Left renal cortex interstitium (tissue), 4 donors: Measurements from ENCODE around the gene RPA4. TPM values are rescaled to one million over a fixed set of nuclear protein-coding genes. Genes with fewer than 3 reads are reported as not detected.
"Not testable (repeated sequence)": the region's sequence is repeated elsewhere in the genome, so short reads cannot be mapped to it uniquely, and the experiment has no call there.

Source experiments
- DNase-seq, 4 donors: peaks; one replicate each; pipeline ENCODE4 v3.0.0-alpha.2; 2013; ENCODE audit warnings: low read depth in 4 of 4, low spot score in 2 of 4, missing footprints in 1 of 4
- polyA plus RNA-seq, 4 donors: library from polyadenylated mRNA; unstranded; fragments of 120-200 nt; gene quantifications; one replicate each; pipeline ENCODE4 v1.2.1, GENCODE V29; 2013; ENCODE audit not compliant: insufficient read length in 4 of 4

RPA4 gene, protein sequence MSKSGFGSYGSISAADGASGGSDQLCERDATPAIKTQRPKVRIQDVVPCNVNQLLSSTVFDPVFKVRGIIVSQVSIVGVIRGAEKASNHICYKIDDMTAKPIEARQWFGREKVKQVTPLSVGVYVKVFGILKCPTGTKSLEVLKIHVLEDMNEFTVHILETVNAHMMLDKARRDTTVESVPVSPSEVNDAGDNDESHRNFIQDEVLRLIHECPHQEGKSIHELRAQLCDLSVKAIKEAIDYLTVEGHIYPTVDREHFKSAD
- under 1 TPM in 2 of 4 donors, not detected in 2; 0.13 to 0.16 TPM for polyA plus RNA-seq

DNA sequence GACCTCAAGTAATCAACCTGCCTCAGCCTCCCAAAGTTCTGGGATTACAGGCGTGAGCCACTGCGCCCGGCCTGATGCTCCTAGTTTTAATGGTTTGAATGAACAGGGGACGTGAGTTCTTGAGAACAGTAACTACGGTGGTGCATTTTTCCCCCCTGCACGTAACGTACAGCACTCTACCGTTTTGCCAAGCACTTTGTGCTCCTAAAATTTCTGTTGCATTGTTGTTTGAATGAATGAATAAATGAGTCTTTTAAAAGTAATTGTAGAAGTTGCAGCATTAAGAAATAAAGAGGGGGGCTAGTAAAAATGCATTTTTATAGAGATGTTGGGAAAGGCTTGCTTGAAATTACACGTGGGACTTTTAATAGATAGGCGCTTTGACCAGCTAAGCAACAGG is at the start of gene RPA4:
TSS of gene RPA4 (plus strand) at position 301 of the 400 bp plus-strand sequence. CDS start 403 bp downstream, outside the sequence.
- DNase-seq = no peak

DNA sequence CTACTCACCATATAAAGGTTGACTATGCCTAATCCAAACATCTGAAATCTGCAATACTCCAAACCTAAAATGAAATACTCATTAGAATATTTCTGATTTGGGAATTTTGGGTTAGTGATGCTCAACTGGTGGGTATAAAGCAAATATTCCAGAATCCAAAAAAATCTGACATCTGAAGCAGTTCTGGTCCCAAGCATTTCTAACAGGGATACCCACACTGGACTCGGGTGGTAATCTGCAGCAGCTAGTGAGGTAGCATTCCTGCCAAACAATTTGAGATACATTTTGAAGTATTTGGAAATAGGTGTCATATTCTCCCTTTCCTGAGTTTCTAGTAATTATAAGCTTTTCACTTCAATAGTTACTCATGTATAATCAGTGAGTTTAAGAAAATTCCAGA is 49.6 kb upstream of the RPA4 start:
- no peak for DNase-seq

DNA sequence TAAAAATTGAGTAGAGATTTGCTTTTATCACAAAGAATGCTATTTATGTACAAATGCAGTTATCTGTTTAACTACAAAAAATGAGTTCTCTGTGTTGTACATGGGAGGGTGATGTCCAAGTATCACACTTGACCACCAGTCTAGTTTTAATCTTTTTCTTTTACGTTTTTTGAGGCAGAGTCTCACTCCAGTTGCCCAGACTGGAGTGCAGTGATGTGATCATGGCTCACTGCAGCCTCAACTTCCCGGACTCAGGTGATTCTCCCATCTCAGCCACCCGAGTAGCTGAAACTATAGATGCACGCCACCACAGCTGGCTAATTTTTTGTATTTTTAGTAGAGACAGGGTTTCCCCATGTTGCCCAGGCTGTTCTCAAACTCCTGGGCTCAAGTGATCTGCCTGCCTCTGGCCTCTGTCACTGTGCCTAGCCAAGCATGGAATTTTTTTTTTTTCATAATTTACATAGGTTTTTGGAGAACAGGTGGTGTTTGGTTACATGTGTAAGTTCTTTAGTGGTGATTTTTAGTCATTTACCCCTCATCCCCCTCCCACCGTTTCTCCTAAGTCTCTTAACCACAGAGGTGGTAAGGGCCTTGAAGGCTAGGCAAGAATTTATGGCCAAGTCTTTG is 47.9 kb upstream of the RPA4 start:
- no peak for DNase-seq

DNA sequence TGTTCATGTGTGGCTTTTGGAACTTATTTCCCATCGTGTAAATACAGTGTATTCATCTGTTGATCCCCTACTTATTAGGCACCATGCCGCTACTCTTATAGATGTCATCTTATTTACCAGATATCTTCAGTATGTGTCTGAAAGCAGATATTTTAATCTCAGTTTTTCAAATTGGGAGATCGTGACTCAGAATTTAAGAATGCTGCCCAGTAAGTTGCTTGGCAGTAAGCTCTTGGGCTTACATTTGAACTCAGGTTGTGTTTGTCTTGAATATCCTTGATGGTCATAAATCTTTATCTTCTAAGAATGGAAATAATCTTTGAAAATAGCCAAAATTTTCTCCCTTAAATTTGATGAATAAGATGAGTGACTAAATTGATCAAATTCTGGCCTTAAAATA is 45.9 kb upstream of the RPA4 start:
- no peak for DNase-seq

DNA sequence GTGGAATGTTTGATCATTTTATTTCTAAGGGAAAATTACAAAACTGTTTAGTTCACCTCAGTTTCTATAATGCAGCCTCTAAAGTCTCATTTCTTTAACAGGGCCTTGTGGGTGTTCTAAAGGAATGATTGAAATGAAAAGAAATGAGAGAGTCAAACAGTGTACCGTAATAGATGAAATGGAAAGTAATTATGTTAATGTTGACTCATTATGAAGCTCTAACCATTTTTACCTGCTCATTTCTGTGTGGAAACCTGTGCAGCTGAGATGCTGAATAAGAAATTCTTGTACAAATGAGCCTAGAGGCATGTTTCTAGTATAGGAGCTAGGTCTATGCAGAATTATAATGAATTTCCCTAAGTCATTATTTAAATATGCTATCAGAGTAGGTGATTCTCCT is 45.2 kb upstream of the RPA4 start:
- DNase-seq = no peak

DNA sequence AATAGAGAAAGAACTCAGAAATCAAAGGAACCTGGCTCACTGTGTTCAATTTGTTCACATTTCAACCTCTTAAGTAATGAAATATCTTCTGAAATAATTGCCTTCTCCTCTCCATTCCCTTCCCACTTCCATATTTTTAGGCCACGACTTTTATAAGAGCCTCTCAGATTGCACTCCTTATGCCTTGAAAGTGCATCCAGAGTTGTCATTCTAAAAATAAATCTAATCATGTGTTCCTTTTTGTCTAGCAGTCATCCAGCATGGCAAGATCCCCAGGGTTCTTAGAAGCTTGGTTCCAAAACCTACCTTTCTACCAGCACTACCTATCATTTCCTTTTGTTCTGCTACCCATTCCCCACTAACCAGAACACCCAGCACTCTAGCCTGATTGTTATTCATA is 42.4 kb upstream of the RPA4 start:
- DNase-seq = no peak

DNA sequence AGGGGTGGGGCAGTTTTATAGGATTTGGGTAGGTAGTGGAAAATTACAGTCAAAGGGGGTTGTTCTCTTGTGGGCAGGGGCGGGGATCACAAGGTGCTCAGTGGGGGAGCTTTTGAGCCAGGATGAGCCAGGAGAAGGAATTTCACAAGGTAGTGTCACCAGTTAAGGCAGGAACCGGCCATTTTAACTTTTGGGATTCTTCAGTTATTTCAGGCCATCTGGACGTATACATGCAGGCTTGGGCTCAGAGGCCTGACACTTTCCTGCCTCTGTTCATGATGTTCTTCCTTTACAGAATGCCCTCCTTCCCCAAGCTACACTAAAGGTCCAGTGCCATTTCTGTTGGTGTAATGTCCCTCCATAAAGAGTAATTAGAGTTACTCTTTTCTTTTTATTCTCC is 41.8 kb upstream of the RPA4 start:
- DNase-seq = not testable (repeated sequence)

DNA sequence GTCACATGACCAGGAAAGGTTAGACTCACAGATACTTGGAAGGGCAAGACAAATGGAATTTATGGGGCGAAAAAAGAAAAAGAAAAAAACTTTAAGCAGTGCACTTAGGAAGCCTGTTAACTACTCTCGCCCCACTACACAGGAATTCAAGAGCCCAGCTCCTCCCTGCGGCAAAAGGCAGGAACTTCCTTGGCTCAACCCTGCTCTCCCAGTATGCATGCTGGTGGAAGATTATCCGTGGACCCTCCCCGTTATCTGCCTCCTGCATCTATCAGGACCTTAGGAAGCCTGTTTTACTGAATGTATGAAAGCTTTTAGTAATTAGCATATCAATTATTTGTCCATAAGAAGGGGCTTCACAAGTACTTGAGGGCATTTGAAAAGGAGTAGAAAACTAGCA is 40.1 kb upstream of the RPA4 start:
- peak in 2 of 4 donors; percentile 0 for DNase-seq

DNA sequence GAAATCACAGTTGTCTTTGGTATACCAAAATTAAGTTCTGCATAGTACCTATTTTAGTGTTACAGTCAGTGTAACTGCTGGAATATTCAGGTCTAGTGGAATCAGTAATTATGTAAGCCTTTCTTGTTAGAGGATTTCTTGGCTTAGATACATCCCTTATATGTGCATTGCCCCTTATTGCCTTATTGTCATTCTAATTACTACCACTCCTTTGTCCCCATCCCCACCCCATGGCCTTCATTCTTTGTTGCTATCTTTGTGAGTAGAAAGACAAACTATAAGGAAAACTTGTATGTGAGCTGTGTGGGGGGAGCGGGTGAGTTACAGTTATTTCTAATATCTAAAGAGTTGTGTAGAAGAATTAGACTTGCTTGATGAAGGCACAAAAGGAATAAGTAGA is 36.9 kb upstream of the RPA4 start:
- no peak for DNase-seq

DNA sequence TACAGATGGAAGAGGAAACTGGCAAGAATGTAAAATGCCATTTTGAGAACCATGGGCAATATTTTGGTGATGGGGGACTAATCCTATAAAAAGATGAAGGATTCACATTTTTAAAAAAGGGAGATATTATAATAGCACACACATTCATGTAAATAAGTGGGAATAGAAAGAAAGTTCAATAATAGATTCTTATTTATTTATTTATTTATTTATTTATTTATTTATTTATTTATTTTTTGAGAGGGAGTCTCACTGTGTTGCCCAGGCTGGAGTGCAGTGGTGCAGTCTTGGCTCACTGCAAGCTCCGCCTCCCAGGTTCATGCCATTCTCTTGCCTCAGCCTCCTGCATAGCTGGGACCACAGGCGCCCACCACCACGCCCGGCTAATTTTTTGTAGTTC is 24.3 kb upstream of the RPA4 start:
- DNase-seq = not testable (repeated sequence)

DNA sequence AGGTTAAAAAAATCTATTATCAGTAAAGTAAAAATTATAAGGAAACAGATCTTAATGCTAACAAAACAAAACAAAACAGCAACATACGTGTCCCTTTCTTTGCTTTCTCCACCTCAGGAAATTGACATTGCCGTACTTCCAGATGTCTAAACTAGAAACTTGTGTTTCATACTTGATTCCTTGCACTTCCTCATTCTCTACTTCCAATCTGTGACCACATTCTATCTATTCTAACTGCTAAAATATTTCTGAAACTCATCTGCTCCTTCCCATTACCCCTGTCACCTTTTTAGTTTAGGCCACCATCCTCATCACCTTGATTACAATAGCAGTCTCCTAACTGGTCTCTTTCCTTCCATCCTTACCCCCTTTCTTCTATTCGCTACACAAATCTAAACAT is 22.5 kb upstream of the RPA4 start:
- DNase-seq = no peak

DNA sequence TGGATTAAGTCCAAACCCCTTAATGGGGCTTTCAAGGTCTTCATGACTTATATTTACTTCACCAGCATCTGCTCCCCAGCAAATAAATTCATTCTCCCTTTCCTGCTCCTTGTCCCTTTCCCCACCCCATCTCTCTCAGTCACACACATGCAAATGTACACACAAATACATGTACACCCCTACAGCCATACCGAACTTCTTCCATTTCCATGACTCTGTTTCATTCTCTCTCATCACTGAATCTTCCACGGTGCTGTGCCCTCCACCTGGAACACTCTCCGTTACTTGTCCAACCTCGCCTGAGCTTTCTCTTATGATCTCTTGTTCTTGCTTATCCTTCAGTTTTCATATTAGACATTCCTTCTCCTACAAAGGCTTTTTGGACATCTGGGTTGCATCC is 22.0 kb upstream of the RPA4 start:
- DNase-seq = no peak

DNA sequence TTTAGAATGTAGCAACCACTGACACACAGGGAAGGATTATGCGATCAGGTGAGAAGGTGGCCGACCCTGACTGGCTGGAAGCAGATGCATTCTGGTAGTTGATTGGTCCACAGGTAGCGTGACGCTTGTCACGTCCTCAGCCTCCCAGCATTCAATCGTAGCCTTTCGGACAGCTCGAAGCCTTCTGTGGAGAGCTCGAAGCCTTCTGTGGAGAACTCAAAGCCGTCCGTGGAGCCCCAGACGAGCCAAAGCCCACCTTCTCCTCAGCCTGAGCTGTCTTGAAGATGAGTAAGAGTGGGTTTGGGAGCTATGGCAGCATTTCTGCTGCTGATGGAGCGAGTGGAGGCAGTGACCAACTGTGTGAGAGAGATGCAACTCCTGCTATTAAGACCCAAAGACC is 319 bp downstream of the RPA4 start:
- DNase-seq = no peak

DNA sequence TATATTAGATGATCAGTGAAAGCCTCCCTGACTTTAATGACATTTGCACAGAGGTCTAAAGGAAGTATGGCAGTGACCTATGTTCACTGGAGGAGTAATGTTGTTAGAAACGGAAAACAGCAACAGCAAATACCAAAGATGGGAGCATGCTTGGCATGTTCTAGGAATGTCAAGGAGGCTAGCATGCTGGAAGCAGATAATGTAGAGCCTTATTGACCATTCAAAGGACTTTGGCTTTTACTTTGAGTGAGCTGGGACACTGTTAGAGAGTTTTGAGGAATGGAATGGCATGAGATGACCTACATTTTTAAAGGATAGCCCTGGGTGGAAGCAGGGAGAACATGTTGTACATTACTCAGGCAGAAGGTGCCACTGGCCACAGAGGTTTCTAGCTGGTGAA is 6.0 kb downstream of the RPA4 start:
- DNase-seq = no peak

DNA sequence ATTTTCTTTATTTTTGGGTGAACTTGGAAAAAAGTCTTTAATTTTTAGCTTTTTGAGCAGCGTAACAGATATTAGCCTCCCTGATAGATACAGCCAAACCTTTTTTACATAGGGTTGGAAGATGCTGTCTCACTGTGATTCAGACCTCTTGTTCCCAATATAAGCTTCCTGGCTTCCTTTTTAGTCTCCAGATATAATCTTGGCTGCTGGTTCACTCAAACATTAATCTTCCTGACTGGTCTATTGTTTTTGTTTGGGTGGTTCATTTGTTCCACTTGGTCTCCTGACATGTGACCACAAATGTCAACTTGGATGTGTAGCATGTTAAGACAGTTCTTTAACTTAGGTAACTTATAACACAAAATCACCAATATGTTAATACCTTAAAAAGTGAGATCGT is 23.0 kb downstream of the RPA4 start:
- no peak for DNase-seq

DNA sequence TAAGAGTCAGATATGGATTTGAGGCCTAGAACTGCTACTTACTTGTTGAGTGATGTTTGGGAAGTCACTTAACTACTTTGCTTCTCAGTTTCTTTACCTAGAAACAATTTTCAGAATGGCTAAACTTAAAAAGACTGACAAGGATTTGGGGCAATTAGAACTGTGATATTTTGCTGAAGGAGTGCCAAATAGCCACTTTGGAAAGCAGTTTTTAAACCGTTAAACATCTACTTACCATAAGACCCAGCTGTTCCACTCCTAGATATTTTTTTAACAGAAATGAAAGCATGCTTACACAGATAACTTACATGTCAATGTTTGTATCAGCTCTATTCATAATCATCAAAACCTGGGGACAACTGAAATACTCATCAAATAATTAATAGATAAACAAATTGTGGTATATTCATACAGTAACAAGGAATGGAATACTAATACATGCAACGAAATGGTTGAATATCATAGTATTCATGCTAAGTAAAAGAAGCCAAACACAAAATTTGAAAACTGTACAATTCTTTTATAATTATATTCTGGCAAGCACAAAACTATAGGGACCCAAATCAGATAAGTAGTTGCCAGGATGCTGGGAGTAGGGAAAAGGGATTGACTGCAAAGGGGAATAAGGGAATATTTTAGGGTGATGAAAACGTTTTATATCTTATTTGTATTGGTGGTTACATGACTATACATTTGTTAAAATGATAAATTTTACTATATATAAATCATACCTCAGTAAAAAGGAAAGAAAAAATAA is 24.0 kb downstream of the RPA4 start:
- DNase-seq = no peak

DNA sequence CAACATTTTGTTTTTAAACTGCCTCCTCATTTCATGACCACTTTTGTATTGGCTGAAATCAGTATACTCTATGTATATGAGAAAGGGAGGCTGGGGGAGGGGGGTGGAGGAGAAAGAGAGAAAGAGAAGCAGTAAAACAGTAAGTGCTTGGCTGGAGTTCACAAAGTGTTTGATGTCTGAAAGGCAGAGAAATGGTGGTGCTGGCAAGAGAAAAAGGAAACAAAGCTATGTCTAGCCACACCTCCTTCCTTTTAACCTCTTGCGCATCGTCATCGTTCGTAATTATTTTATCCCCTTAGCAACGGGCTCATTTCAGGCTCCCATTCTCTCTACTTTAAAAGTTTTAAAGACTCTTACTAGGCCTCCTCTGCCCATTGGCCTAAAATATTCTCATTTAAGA is 25.6 kb downstream of the RPA4 start:
- no peak for DNase-seq

DNA sequence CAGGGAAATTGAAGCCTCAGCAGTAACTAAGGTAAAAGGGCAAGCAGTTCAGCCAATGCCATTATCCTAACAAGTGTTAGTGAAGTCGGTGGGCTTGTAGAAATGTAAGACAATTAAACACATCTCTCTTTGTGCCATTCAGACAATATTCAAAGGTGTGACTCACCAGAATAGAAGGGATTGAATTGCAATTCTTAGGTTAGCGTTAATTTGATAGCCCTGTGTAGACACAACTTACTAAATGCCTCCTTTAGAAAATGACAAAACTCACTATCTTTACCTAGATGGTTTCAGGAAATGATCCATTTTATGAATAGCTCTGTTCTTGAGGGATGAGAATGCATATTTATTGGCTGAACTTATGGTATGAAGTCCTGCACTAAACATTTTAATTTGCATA is 35.2 kb downstream of the RPA4 start:
- no peak for DNase-seq

DNA sequence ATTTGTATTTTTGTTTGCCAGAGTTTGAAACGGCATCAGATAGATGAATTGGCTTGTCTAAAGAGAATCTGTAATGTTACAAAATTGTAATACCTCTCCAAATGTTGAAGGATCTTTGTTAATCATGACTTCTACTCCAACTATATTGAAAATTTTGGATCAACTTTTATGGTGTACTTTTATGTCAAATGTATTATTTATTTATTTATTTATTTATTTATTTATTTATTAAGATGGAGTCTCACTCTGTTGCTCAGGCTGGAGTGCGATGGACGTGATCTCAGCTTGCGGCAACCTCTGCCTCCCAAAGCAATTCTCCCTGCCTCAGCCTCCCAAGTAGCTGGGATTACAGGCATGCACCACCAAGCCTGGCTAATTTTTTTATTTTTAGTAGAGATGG is 36.0 kb downstream of the RPA4 start:
- no peak for DNase-seq

DNA sequence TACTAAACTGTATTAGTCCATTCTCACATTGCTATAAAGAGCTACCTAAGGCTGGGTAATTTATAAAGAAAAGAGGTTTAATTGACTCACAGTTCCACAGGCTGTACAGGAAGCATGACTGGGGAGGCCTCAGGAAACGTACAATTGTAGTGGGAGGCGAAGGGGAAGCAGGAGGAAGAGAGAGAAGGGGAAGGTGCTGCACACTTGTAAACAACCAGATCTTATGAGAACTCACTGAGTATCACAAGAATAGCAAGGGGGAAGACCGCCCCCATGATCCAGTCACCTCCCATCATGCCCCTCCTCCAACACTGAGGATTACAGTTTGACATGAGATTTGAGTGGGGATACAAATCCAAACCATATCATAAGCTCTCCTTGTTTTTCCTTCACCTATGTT is 40.9 kb downstream of the RPA4 start:
- DNase-seq = no peak

DNA sequence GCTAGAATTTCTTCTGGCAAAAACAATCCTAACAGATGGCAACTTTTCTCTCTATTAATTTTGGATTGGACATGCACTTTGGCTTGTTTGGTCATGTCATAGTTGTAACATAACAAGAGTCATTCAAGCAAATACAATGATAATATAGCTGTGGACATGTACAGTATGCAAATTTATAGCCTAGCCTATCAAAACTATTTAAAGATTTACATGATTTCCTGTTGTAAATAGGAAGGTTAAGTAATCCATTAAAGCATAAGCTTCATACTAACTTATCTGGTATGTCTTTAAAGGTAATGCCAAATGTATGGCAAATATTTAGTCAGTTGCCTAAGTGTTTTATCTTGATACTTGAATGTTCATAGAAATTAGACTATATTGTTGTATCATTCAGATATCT is 45.3 kb downstream of the RPA4 start:
- no peak for DNase-seq
